ENCODE results near the gene BRS3.

- TF ChIP-seq CTCF (IDR thresholded peaks at IDR 0.05): no peak
- no peak for TF ChIP-seq POLR2A (IDR thresholded peaks at IDR 0.05)
- no peak for TF ChIP-seq EP300 (IDR thresholded peaks at IDR 0.05)
- TF ChIP-seq POLR2AphosphoS5 (IDR thresholded peaks at IDR 0.05): no peak
These were observed 41.0 kb downstream of the BRS3 start for GRCh38 chrX:136528645-136529315.

Data from stomach (tissue), 4 donors.